ENCODE data around the gene NECTIN4. TPM values are rescaled to one million over a fixed set of nuclear protein-coding genes. Genes with fewer than 3 reads are reported as not detected.

NECTIN4 gene
- total RNA-seq, 4 donors from 2014 or later, result 126 to 188 (median 164) TPM

- Histone ChIP-seq H3K9me3 (no peaks in the 10 kb centered on the region), H3K4me3 (no peak overlapping the region), H3K36me3 (peaks cover 8% of the 10 kb centered on the region), H3K4me1 (peaks cover 49% of the 10 kb centered on the region), H3K27me3 (no peaks in the 10 kb centered on the region), H3K27ac (no peak overlapping the region)
- no peak for TF ChIP-seq EP300 (IDR thresholded peaks at IDR 0.05)
- TF ChIP-seq POLR2AphosphoS5 (IDR thresholded peaks at IDR 0.05), result no peak
- no peak for TF ChIP-seq POLR2A (IDR thresholded peaks at IDR 0.05)
- TF ChIP-seq, protein P1, sequence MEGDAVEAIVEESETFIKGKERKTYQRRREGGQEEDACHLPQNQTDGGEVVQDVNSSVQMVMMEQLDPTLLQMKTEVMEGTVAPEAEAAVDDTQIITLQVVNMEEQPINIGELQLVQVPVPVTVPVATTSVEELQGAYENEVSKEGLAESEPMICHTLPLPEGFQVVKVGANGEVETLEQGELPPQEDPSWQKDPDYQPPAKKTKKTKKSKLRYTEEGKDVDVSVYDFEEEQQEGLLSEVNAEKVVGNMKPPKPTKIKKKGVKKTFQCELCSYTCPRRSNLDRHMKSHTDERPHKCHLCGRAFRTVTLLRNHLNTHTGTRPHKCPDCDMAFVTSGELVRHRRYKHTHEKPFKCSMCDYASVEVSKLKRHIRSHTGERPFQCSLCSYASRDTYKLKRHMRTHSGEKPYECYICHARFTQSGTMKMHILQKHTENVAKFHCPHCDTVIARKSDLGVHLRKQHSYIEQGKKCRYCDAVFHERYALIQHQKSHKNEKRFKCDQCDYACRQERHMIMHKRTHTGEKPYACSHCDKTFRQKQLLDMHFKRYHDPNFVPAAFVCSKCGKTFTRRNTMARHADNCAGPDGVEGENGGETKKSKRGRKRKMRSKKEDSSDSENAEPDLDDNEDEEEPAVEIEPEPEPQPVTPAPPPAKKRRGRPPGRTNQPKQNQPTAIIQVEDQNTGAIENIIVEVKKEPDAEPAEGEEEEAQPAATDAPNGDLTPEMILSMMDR (IDR thresholded peaks at IDR 0.05), result no peak
- no peak for DNase-seq (ENCODE audit: low spot score in 2 of 2)
- WGBS, result 76% methylated on average over 12 of the region's 12 CpGs
These were observed 25.9 kb upstream of the NECTIN4 start for GRCh38 chr1:161115132-161115711.

- Histone ChIP-seq H3K4me3 (no peak overlapping the region), H3K4me1 (peaks cover 42% of the 10 kb centered on the region), H3K27ac (no peak overlapping the region), H3K9me3 (no peaks in the 10 kb centered on the region), H3K27me3 (no peaks in the 10 kb centered on the region), H3K36me3 (peaks cover 11% of the 10 kb centered on the region)
- WGBS, result 79% methylated on average over 2 of the region's 2 CpGs
- TF ChIP-seq POLR2AphosphoS5 (IDR thresholded peaks at IDR 0.05) (no peak), EP300 (IDR thresholded peaks at IDR 0.05) (no peak), POLR2A (IDR thresholded peaks at IDR 0.05) (no peak)
- TF ChIP-seq, protein P1 (IDR thresholded peaks at IDR 0.05), result no peak
- DNase-seq (ENCODE audit: low spot score in 2 of 2), result no peak
These were observed 25.2 kb upstream of the NECTIN4 start for GRCh38 chr1:161114556-161114955.

DNA sequence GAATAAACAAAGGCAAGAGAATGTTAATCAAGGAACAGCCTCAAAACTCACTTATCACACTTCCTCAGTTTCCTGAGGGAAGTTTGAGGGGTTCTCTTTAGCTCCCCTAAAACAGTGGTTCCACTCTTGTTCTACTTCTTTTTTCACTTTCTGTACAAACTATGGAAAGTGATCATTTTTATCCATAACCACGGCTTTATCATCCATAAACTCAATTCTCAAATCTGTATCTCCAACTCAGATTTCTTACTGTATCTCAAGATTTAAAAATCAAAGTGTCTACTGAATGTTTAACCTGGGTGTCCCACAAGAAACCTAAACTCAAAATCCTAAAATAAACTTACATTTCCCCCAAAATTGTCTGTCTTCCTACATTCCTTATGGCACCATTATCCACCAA is 24.6 kb upstream of the NECTIN4 start:
- peaks cover 14% of the 10 kb centered on the region for H3K36me3 ChIP-seq

DNA sequence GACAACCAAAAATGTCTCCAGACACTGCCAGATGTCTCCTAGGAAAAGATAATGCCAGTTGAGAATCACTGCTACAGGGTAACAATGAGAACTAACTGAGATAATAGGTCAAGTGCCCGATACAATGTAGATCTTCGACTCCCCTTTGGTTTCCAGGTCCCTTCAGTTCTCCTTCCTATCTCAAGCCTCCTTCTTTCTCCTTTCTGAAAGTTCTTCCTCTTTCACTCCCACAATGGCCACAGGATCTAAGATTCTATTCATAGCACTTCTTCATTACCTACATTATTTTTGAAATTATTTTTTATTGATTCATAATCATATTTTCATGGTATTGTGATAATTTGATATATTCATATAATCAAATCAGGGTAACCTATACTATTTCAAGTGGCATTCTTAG is 22.2 kb upstream of the NECTIN4 start:
- 87% methylated on average over 2 of the region's 2 CpGs for WGBS
- Histone ChIP-seq H3K27ac (no peak overlapping the region), H3K4me1 (peaks cover 21% of the 10 kb centered on the region), H3K36me3 (peaks cover 14% of the 10 kb centered on the region), H3K9me3 (no peaks in the 10 kb centered on the region), H3K27me3 (no peaks in the 10 kb centered on the region), H3K4me3 (no peak overlapping the region)
- TF ChIP-seq EP300 (IDR thresholded peaks at IDR 0.05) (no peak), POLR2A (IDR thresholded peaks at IDR 0.05) (no peak), POLR2AphosphoS5 (IDR thresholded peaks at IDR 0.05) (no peak)
- TF ChIP-seq, protein P1 (IDR thresholded peaks at IDR 0.05), result no peak
- no peak for DNase-seq (ENCODE audit: low spot score in 2 of 2)

More for the DNA sequence above, 24.6 kb upstream of the NECTIN4 start:
- Histone ChIP-seq H3K27ac (no peak overlapping the region), H3K27me3 (no peaks in the 10 kb centered on the region), H3K9me3 (no peaks in the 10 kb centered on the region), H3K4me1 (peaks cover 36% of the 10 kb centered on the region), H3K4me3 (no peak overlapping the region)
- TF ChIP-seq POLR2A (IDR thresholded peaks at IDR 0.05) (no peak), EP300 (IDR thresholded peaks at IDR 0.05) (no peak), POLR2AphosphoS5 (IDR thresholded peaks at IDR 0.05) (no peak)
- TF ChIP-seq, protein P1 (IDR thresholded peaks at IDR 0.05), result no peak
- WGBS, result 89% methylated on average over 1 of the region's 1 CpG
- DNase-seq (ENCODE audit: low spot score in 2 of 2), result no peak

DNA sequence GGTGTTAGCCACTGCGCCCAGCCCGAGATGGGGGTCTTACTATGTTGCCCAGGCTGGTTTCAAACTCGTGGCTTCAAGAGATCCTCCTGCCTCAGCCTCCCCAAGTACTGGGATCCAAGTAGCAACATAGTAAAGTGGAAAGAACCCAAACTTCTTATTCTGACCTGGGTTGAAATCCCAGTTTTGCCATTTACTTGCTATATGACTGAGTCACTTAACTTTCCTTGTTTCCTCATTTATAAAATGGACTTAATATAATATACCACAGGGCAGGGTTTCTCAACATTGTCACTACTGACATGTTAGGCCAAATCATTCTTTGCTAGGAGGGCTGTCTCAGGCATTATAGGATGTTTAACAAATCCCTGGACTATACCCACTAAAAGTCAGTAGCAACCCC is 21.8 kb upstream of the NECTIN4 start:
- TF ChIP-seq, protein P1 (IDR thresholded peaks at IDR 0.05), result no peak
- TF ChIP-seq EP300 (IDR thresholded peaks at IDR 0.05) (no peak), POLR2A (IDR thresholded peaks at IDR 0.05) (no peak), POLR2AphosphoS5 (IDR thresholded peaks at IDR 0.05) (no peak)
- H3K4me1 ChIP-seq, result peaks cover 17% of the 10 kb centered on the region
- DNase-seq (ENCODE audit: low spot score in 2 of 2), result no peak
- H3K27ac ChIP-seq, result no peak overlapping the region
- 98% methylated on average over 3 of the region's 3 CpGs for WGBS
- H3K4me3 ChIP-seq, result no peak overlapping the region
- no peaks in the 10 kb centered on the region for H3K9me3 ChIP-seq
- peaks cover 14% of the 10 kb centered on the region for H3K36me3 ChIP-seq
- H3K27me3 ChIP-seq, result no peaks in the 10 kb centered on the region
